ENCODE measurements around the gene RAC2. TPM values are rescaled to one million over a fixed set of nuclear protein-coding genes. Genes with fewer than 3 reads are reported as not detected.

RAC2 gene
- total RNA-seq, 5 donors from 2014 or later (not counting 1 experiment from before 2014, with no cell fraction given): 353 to 413 (median 385) TPM

DNA sequence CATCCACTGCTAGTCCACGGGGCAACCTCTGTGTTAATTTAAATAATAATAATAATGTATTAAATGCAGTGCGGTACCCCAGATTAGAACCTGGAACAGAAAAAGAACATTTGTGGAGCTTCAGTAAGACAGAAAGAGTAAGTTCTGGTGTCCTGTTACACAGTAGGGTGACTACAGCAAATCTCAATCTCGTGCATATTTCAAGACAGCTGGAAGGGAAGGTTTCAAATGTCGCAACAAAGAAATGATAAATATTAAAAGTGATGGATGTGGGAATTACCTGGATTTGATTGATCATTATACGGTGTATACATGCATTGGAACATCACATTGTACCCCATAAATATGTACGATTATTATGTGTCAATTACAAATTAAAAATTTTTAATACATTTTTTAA, 1.7 kb upstream of the RAC2 start:
- Mint-ChIP-seq H3K4me3 (peak overlapping the region in 1 of 3 donors; percentile 97), H3K4me1 (peaks cover 32 to 40% (median 39%) of the 10 kb centered on the region in 3 donors), H3K27ac (no peak overlapping the region), H3K27me3 (no peaks in the 10 kb centered on the region), H3K36me3 (peaks cover 10% of the 10 kb centered on the region), H3K9me3 (no peaks in the 10 kb centered on the region)
- 100% methylated on average over 1 of the region's 6 CpGs for WGBS (ENCODE audit: insufficient coverage)
- CTCF ChIA-PET: interaction anchor here in 1 of 2 donors (0.7 to 4.5 kb wide), 3 partner anchors 14 to 24 kb away, joined by 3 to 63 read pairs (median 26); no protein-coding TSS in a partner anchor
- no peak for ATAC-seq (replicated peaks in 1 of 4)
- H3K4me1 ChIP-seq (ENCODE audit: control insufficient read depth in 1 of 2, extremely low read depth in 1 of 2, insufficient read depth in 2 of 2, low read length in 2 of 2): peaks cover 20 to 43% of the 10 kb centered on the region in 2 experiments
- POLR2A ChIA-PET: interaction anchor here in 1 of 2 donors (0.6 kb wide), 1 partner anchor 27 kb away, joined by 4 read pairs; no protein-coding TSS in a partner anchor
- H3K9me3 ChIP-seq: no peaks in the 10 kb centered on the region
- peaks cover 5 to 13% of the 10 kb centered on the region in 2 donors for H3K36me3 ChIP-seq (ENCODE audit: control insufficient read depth in 2 of 2, extremely low read depth in 1 of 2, insufficient read depth in 1 of 2, low read length in 1 of 2)
- H3K4me3 ChIP-seq (ENCODE audit: control insufficient read depth in 1 of 2, extremely low read depth in 1 of 2, low read length in 1 of 2): no peak overlapping the region
- no peaks in the 10 kb centered on the region for H3K27me3 ChIP-seq (replicated peaks in 1 of 2; ENCODE audit: control insufficient read depth in 2 of 2, extremely low read depth in 1 of 2, insufficient read depth in 2 of 2, low read length in 1 of 2)
- no peak for DNase-seq
- H3K27ac ChIP-seq (ENCODE audit: low read length): peak overlapping the region; percentile 88

- Mint-ChIP-seq H3K27ac (peak overlapping the region; percentile 99), H3K36me3 (peaks cover 16% of the 10 kb centered on the region), H3K9me3 (no peaks in the 10 kb centered on the region), H3K27me3 (no peaks in the 10 kb centered on the region), H3K4me3 (peak overlapping the region; percentile 93 to 97 (median 96)), H3K4me1 (peaks cover 39 to 46% (median 46%) of the 10 kb centered on the region in 3 donors)
- no peaks in the 10 kb centered on the region for H3K9me3 ChIP-seq
- WGBS (ENCODE audit: insufficient coverage): 49% methylated on average over 11 of the region's 22 CpGs
- peak overlapping the region; percentile 88 for H3K27ac ChIP-seq (ENCODE audit: low read length)
- H3K36me3 ChIP-seq (ENCODE audit: control insufficient read depth in 2 of 2, extremely low read depth in 1 of 2, insufficient read depth in 1 of 2, low read length in 1 of 2): peaks cover 5 to 19% of the 10 kb centered on the region in 2 donors
- POLR2A ChIA-PET: interaction anchor here in 1 of 2 donors (0.6 to 0.7 kb wide), 2 partner anchors 12 to 26 kb away, joined by 3 to 4 read pairs; no protein-coding TSS in a partner anchor
- CTCF ChIA-PET: interaction anchor here in 1 of 2 donors (0.9 to 4.5 kb wide), 6 partner anchors 14 to 362 kb away, joined by 3 to 63 read pairs (median 4); no protein-coding TSS in a partner anchor
- no peaks in the 10 kb centered on the region for H3K27me3 ChIP-seq (replicated peaks in 1 of 2; ENCODE audit: control insufficient read depth in 2 of 2, extremely low read depth in 1 of 2, insufficient read depth in 2 of 2, low read length in 1 of 2)
- peak in 2 of 35 experiments; percentile 23 to 34 for DNase-seq
- H3K4me1 ChIP-seq (ENCODE audit: control insufficient read depth in 1 of 2, extremely low read depth in 1 of 2, insufficient read depth in 2 of 2, low read length in 2 of 2): peaks cover 26 to 49% of the 10 kb centered on the region in 2 experiments
- peak overlapping the region in 1 of 2 donors; percentile 97 for H3K4me3 ChIP-seq (ENCODE audit: control insufficient read depth in 1 of 2, extremely low read depth in 1 of 2, low read length in 1 of 2)
- ATAC-seq (replicated peaks in 1 of 4): peak in 1 of 4 experiments; percentile 0
Observed at GRCh38 chr22:37244922-37245722, 1.1 kb upstream of the RAC2 start.

DNA sequence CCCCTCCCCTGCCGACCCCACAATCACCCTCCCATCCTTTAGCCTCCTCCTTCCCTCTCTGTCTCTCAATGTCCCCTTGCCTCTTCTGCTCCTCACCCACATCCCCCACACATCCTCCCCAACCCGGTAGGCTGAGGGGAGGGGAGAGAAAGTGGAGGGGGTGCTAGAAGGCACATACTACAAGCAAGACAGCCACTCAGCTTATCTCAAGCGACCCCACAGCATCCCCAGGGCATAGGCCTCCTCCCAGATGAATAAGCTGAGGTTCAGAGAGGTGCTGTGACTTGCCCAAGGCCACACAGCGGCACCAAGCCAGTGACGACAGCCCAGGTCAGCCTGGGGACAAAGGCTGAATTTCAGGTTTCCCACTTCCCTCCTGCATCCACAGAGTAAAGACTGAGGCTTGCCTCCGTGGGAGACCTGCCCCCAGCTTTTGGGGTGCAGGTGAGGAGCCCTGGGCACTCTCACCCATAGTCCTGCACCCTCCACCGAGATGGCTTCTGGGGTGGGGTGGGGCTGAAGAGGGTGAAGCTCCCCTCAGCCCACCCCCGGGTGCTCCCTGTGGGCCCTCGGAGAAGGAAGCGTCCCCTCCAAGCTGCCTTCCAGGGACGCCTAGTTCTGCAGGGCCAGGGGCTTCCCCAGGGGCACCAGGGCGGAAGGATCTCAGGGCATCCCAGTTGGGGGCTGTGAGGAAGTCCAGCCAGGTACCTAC, 511 bp downstream of the RAC2 start:
- 0% methylated on average over 7 of the region's 12 CpGs for WGBS (ENCODE audit: insufficient coverage)
- ChIA-PET CTCF (interaction anchor here (1.0 to 4.5 kb wide), 11 partner anchors 12 to 365 kb away, joined by 3 to 63 read pairs (median 5); partner anchors contain the start of gene GGA1 (in 1 of the 2)), POLR2A (interaction anchor here (0.6 to 0.9 kb wide), 2 partner anchors 27 to 45 kb away, joined by 4 to 12 read pairs; no protein-coding TSS in a partner anchor)
- no peaks in the 10 kb centered on the region for H3K27me3 ChIP-seq (replicated peaks in 1 of 2; ENCODE audit: control insufficient read depth in 2 of 2, extremely low read depth in 1 of 2, insufficient read depth in 2 of 2, low read length in 1 of 2)
- Mint-ChIP-seq H3K36me3 (peaks cover 17% of the 10 kb centered on the region), H3K9me3 (no peaks in the 10 kb centered on the region), H3K4me3 (peak overlapping the region; percentile 93 to 97 (median 96)), H3K4me1 (peaks cover 53 to 62% (median 61%) of the 10 kb centered on the region in 3 donors), H3K27me3 (no peaks in the 10 kb centered on the region), H3K27ac (peak overlapping the region; percentile 99)
- peak; percentile 0 to 9 (median 1) for ATAC-seq (replicated peaks in 1 of 4)
- peak overlapping the region; percentile 88 for H3K27ac ChIP-seq (ENCODE audit: low read length)
- H3K36me3 ChIP-seq (ENCODE audit: control insufficient read depth in 2 of 2, extremely low read depth in 1 of 2, insufficient read depth in 1 of 2, low read length in 1 of 2): peaks cover 5 to 28% of the 10 kb centered on the region in 2 donors
- H3K4me3 ChIP-seq (ENCODE audit: control insufficient read depth in 1 of 2, extremely low read depth in 1 of 2, low read length in 1 of 2): peak overlapping the region; percentile 96 to 97
- no peaks in the 10 kb centered on the region for H3K9me3 ChIP-seq
- peak in 2 of 35 experiments; percentile 31 to 44 for DNase-seq
- H3K4me1 ChIP-seq (ENCODE audit: control insufficient read depth in 1 of 2, extremely low read depth in 1 of 2, insufficient read depth in 2 of 2, low read length in 2 of 2): peaks cover 38 to 64% of the 10 kb centered on the region in 2 experiments

- POLR2A ChIA-PET: interaction anchor here (0.5 to 1.0 kb wide), 5 partner anchors 9 to 173 kb away, joined by 3 to 5 read pairs (median 3); no protein-coding TSS in a partner anchor
- Histone ChIP-seq H3K27me3 (replicated peaks in 1 of 2; ENCODE audit: control insufficient read depth in 2 of 2, extremely low read depth in 1 of 2, insufficient read depth in 2 of 2, low read length in 1 of 2) (no peaks in the 10 kb centered on the region), H3K27ac (ENCODE audit: low read length) (peak overlapping the region; percentile 88), H3K36me3 (ENCODE audit: control insufficient read depth in 2 of 2, extremely low read depth in 1 of 2, insufficient read depth in 1 of 2, low read length in 1 of 2) (peaks cover 5 to 32% of the 10 kb centered on the region in 2 donors), H3K4me3 (ENCODE audit: control insufficient read depth in 1 of 2, extremely low read depth in 1 of 2, low read length in 1 of 2) (peak overlapping the region; percentile 96 to 97), H3K4me1 (ENCODE audit: control insufficient read depth in 1 of 2, extremely low read depth in 1 of 2, insufficient read depth in 2 of 2, low read length in 2 of 2) (peaks cover 45 to 75% of the 10 kb centered on the region in 2 experiments), H3K9me3 (no peaks in the 10 kb centered on the region)
- no peaks in the 10 kb centered on the region for H3K9me3 Mint-ChIP-seq
- ATAC-seq (replicated peaks in 1 of 4): peak; percentile 71 to 74 (median 72)
- peak overlapping the region; percentile 99 for H3K27ac Mint-ChIP-seq
- peak; percentile 68 to 93 (median 88) for DNase-seq
- no peaks in the 10 kb centered on the region for H3K27me3 Mint-ChIP-seq
- H3K4me1 Mint-ChIP-seq: peaks cover 63 to 73% (median 72%) of the 10 kb centered on the region in 3 donors
- H3K4me3 Mint-ChIP-seq: peak overlapping the region; percentile 93 to 97 (median 96)
- peaks cover 26% of the 10 kb centered on the region for H3K36me3 Mint-ChIP-seq
- CTCF ChIA-PET: interaction anchor here (0.6 to 4.5 kb wide), 14 partner anchors 11 to 469 kb away, joined by 3 to 63 read pairs (median 6); no protein-coding TSS in a partner anchor
- WGBS (ENCODE audit: insufficient coverage): 0% methylated on average over 16 of the region's 16 CpGs
Observed at GRCh38 chr22:37242395-37242918, 1.6 kb downstream of the RAC2 start.

DNA sequence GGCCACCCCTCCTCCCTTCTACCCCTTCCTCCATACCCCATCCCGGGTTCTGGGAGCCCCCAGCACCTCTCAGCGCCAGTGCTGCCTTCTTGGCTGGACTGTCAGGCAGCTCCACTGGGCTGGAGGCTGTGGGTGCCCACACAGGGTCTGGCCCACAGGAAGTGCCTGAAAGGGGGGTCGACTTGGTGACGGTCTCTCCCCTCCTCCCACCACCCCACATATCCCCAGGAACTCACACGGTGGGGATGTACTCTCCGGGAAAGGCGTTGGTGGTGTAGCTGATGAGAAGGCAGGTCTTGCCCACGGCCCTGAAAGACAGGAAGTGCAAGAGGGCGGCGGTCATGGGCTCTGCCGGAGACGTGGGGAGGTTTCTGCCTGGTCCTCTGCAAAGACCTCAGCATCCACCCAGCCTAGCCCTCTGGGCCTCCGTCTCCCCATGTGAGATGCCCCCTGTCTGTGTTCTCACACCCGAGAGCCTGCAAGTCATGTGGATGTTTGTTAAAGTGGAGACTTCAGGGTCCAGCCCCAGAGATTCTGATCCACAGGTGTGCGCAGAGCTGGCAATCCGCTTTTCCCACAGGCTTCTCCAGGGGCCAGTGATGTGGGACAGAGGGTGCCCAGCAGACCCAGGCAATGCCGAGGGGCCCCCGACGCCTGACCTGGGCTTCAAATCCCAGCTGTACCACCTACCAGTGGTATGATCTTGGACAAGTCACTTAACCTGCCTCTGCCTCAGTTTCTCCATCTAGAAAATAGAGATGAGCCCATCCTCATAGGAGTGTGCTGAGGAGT, 2.5 kb downstream of the RAC2 start:
- DNase-seq: peak in 13 of 35 experiments; percentile 33 to 71 (median 44)
- peaks cover 29% of the 10 kb centered on the region for H3K36me3 Mint-ChIP-seq
- no peaks in the 10 kb centered on the region for H3K27me3 Mint-ChIP-seq
- Histone ChIP-seq H3K27me3 (replicated peaks in 1 of 2; ENCODE audit: control insufficient read depth in 2 of 2, extremely low read depth in 1 of 2, insufficient read depth in 2 of 2, low read length in 1 of 2) (no peaks in the 10 kb centered on the region), H3K27ac (ENCODE audit: low read length) (peak overlapping the region; percentile 88), H3K36me3 (ENCODE audit: control insufficient read depth in 2 of 2, extremely low read depth in 1 of 2, insufficient read depth in 1 of 2, low read length in 1 of 2) (peaks cover 5 to 38% of the 10 kb centered on the region in 2 donors), H3K9me3 (no peaks in the 10 kb centered on the region), H3K4me3 (ENCODE audit: control insufficient read depth in 1 of 2, extremely low read depth in 1 of 2, low read length in 1 of 2) (peak overlapping the region; percentile 91 to 97), H3K4me1 (ENCODE audit: control insufficient read depth in 1 of 2, extremely low read depth in 1 of 2, insufficient read depth in 2 of 2, low read length in 2 of 2) (peaks cover 50 to 84% of the 10 kb centered on the region in 2 experiments)
- H3K4me3 Mint-ChIP-seq: peak overlapping the region; percentile 93 to 97 (median 96)
- peak in 2 of 4 experiments; percentile 5 to 8 for ATAC-seq (replicated peaks in 1 of 4)
- H3K4me1 Mint-ChIP-seq: peaks cover 71 to 82% (median 81%) of the 10 kb centered on the region in 3 donors
- WGBS (ENCODE audit: insufficient coverage): 13% methylated on average over 9 of the region's 19 CpGs
- POLR2A ChIA-PET: interaction anchor here (0.6 to 1.0 kb wide), 3 partner anchors 18 to 172 kb away, joined by 3 read pairs; no protein-coding TSS in a partner anchor
- no peaks in the 10 kb centered on the region for H3K9me3 Mint-ChIP-seq
- CTCF ChIA-PET: interaction anchor here (0.6 to 4.5 kb wide), 11 partner anchors 10 to 468 kb away, joined by 3 to 63 read pairs (median 5); no protein-coding TSS in a partner anchor
- H3K27ac Mint-ChIP-seq: peak overlapping the region; percentile 99
